ENCODE results near the gene MUC4. TPM values are rescaled to one million over a fixed set of nuclear protein-coding genes. Genes with fewer than 3 reads are reported as not detected.

The MUC4 gene, protein sequence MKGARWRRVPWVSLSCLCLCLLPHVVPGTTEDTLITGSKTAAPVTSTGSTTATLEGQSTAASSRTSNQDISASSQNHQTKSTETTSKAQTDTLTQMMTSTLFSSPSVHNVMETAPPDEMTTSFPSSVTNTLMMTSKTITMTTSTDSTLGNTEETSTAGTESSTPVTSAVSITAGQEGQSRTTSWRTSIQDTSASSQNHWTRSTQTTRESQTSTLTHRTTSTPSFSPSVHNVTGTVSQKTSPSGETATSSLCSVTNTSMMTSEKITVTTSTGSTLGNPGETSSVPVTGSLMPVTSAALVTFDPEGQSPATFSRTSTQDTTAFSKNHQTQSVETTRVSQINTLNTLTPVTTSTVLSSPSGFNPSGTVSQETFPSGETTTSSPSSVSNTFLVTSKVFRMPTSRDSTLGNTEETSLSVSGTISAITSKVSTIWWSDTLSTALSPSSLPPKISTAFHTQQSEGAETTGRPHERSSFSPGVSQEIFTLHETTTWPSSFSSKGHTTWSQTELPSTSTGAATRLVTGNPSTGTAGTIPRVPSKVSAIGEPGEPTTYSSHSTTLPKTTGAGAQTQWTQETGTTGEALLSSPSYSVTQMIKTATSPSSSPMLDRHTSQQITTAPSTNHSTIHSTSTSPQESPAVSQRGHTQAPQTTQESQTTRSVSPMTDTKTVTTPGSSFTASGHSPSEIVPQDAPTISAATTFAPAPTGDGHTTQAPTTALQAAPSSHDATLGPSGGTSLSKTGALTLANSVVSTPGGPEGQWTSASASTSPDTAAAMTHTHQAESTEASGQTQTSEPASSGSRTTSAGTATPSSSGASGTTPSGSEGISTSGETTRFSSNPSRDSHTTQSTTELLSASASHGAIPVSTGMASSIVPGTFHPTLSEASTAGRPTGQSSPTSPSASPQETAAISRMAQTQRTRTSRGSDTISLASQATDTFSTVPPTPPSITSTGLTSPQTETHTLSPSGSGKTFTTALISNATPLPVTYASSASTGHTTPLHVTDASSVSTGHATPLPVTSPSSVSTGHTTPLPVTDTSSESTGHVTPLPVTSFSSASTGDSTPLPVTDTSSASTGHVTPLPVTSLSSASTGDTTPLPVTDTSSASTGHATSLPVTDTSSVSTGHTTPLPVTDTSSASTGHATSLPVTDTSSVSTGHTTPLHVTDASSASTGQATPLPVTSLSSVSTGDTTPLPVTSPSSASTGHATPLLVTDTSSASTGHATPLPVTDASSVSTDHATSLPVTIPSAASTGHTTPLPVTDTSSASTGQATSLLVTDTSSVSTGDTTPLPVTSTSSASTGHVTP (N-terminal part only)
- 10 to 100 TPM in 1 of 2 donors, 1 to 10 TPM in 1; 8.6 to 12.0 TPM for total RNA-seq

DNA sequence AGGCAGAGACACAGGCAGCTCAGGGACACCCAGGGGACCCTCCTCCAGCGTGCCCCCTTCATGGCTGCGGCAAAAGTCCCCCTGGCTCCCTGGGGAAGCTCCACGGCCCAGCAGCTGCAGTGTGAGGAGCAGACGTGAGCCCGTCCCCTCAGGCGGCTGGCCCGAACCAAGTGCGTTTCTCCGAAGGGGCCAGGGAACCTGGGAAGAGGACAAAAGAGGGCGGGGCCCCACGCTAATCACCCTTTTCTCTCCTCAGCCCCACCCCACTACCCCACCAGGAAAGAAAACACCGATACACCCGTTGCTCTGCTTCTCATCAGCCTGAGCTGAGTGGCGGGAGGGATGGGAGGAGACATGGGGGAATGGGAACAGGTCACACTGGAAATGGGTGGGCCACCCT, at the start of gene MUC4:
Gene MUC4 (minus strand): TSS at position 174 of the 400 bp plus-strand sequence. CDS start 112 bp downstream, at position 62.
- DNase-seq (ENCODE audit: low spot score) = no peak
- TF ChIP-seq, protein P1, sequence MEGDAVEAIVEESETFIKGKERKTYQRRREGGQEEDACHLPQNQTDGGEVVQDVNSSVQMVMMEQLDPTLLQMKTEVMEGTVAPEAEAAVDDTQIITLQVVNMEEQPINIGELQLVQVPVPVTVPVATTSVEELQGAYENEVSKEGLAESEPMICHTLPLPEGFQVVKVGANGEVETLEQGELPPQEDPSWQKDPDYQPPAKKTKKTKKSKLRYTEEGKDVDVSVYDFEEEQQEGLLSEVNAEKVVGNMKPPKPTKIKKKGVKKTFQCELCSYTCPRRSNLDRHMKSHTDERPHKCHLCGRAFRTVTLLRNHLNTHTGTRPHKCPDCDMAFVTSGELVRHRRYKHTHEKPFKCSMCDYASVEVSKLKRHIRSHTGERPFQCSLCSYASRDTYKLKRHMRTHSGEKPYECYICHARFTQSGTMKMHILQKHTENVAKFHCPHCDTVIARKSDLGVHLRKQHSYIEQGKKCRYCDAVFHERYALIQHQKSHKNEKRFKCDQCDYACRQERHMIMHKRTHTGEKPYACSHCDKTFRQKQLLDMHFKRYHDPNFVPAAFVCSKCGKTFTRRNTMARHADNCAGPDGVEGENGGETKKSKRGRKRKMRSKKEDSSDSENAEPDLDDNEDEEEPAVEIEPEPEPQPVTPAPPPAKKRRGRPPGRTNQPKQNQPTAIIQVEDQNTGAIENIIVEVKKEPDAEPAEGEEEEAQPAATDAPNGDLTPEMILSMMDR (IDR thresholded peaks at IDR 0.05) = no peak
- TF ChIP-seq POLR2A (IDR thresholded peaks at IDR 0.05) (peak; percentile 55), POLR2AphosphoS5 (IDR thresholded peaks at IDR 0.05) (no peak)
- no peak within 1 kb of the TSS for H3K27ac ChIP-seq
- no peaks in the 10 kb centered on the region for H3K9me3 ChIP-seq
- no peaks in the 10 kb centered on the region for H3K4me1 ChIP-seq (replicated peaks)
- H3K4me3 ChIP-seq = no peak within 1 kb of the TSS
- WGBS = 9% methylated on average over 14 of the region's 14 CpGs
- H3K36me3 ChIP-seq = no peaks in the 10 kb centered on the region
- no peaks in the 10 kb centered on the region for H3K27me3 ChIP-seq (replicated peaks; ENCODE audit: insufficient read depth)
- intact Hi-C loops (cut with DNase I) = no loop called here

DNA sequence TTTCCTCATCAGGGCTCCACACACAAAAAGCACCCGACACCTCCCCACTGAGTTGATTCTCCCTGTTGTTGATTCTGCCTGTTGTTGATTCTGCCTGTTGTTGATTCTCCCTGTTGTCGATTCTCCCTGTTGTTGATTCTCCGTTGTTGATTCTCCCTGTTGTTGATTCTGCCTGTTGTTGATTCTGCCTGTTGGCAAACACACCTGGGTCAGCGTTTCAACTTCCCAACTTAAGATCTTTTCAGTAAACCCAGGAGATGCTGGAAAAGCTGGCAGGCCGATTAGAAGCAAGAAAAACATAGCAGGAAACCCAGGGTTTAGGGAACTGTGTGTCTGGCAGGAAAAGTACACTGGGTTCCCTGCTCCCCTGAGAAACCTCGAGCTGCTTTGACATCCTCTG, 48.7 kb upstream of the MUC4 start:
- Histone ChIP-seq H3K4me3 (no peak overlapping the region), H3K27ac (peak overlapping the region; percentile 59 to 64), H3K9me3 (no peaks in the 10 kb centered on the region), H3K4me1 (replicated peaks) (peaks cover 2% of the 10 kb centered on the region), H3K36me3 (no peaks in the 10 kb centered on the region), H3K27me3 (replicated peaks; ENCODE audit: insufficient read depth) (no peaks in the 10 kb centered on the region)
- intact Hi-C loops (cut with DNase I) = loop anchor here (5.0 kb wide), 1 partner anchor 52 kb away; no protein-coding TSS in a partner anchor
- no peak for TF ChIP-seq POLR2AphosphoS5 (IDR thresholded peaks at IDR 0.05)
- TF ChIP-seq POLR2A (IDR thresholded peaks at IDR 0.05) = no peak
- TF ChIP-seq, protein P1 (IDR thresholded peaks at IDR 0.05) = no peak
- 36% methylated on average over 6 of the region's 6 CpGs for WGBS
- no peak for DNase-seq (ENCODE audit: low spot score)

DNA sequence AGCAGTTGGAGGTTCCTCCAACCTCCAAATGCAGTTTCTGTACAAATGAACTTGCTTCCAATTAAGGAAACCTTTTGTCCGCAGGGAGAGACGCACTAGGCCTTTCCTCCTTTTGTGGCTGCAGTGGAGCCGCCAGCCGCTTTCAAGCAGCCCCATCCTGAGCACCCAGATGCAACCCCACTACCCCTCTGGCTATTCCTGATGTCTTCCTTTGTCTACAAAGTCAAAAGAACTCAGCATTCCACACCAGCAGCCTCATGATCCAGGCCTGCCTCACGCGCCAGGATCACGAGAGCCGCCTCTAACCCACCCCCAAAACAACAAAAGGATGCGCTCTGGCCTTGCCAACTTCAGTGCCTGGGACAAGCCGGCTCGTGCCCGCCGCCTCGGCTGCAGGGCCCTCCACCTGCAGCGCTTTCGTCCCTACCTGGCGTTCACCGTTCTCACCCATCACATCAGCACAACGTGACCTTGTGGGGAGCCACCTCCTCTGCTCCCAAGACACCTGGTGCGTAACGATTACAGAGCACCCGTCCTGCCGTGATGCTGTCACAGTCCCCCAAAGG, 48.2 kb upstream of the MUC4 start:
- peaks cover 4% of the 10 kb centered on the region for H3K4me1 ChIP-seq (replicated peaks)
- DNase-seq (ENCODE audit: low spot score) = no peak
- WGBS = 48% methylated on average over 23 of the region's 23 CpGs
- intact Hi-C loops (cut with DNase I) = loop anchor here (5.0 kb wide), 1 partner anchor 52 kb away; no protein-coding TSS in a partner anchor
- no peaks in the 10 kb centered on the region for H3K9me3 ChIP-seq
- H3K27me3 ChIP-seq (replicated peaks; ENCODE audit: insufficient read depth) = no peaks in the 10 kb centered on the region
- peak overlapping the region; percentile 59 to 64 for H3K27ac ChIP-seq
- TF ChIP-seq POLR2AphosphoS5 (IDR thresholded peaks at IDR 0.05) (no peak), POLR2A (IDR thresholded peaks at IDR 0.05) (no peak)
- TF ChIP-seq, protein P1 (IDR thresholded peaks at IDR 0.05) = no peak
- H3K36me3 ChIP-seq = no peaks in the 10 kb centered on the region
- no peak overlapping the region for H3K4me3 ChIP-seq

DNA sequence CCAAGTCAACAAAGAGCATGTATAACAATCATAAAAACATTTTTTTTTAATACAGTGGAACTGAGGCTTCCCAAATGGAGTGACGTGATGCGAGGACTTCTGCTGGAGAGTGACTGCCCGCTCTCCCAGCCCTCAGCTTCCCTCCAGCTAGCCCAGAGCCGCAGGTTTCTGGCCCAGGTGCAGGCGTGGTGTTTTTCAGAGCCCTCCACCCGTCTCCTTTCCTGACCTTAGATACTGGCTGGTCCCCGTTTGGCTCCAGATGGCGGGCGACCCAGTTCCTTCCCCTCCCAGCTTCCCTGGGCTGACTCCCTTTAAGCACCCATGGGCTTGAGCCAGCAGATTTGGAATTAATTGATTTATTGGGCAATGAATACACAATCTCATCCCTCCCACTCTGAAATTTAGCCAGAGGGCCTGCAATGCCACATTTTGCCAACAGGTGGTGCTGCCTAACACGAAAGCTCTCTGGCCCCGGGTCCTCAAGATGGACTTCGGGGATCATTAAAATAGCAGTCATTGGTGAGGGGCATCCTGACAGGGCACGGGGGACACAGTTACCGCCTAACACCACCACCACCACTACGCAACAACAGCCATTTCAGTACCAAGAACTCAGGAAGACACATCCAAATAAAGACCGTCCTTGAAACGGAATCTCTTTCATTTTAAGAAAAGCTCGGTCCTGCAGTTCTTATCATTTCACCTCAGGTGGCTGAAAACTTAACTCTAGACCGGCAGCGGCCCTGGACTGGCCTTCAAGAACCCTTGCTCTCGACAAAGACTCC, 47.5 kb upstream of the MUC4 start:
- H3K9me3 ChIP-seq = no peaks in the 10 kb centered on the region
- DNase-seq (ENCODE audit: low spot score) = peak; percentile 73
- peak overlapping the region; percentile 59 to 64 for H3K27ac ChIP-seq
- TF ChIP-seq POLR2A (IDR thresholded peaks at IDR 0.05) = no peak
- TF ChIP-seq POLR2AphosphoS5 (IDR thresholded peaks at IDR 0.05) = peak; percentile 80
- TF ChIP-seq, protein P1 (IDR thresholded peaks at IDR 0.05) = peak; percentile 88 to 98 (median 96)
- intact Hi-C loops (cut with DNase I) = no loop called here
- H3K27me3 ChIP-seq (replicated peaks; ENCODE audit: insufficient read depth) = no peaks in the 10 kb centered on the region
- no peaks in the 10 kb centered on the region for H3K36me3 ChIP-seq
- WGBS = 7% methylated on average over 21 of the region's 21 CpGs
- peaks cover 9% of the 10 kb centered on the region for H3K4me1 ChIP-seq (replicated peaks)
- peak overlapping the region in 1 of 2 donors; percentile 12 for H3K4me3 ChIP-seq

Data from prostate gland (tissue), 2 donors.